Measurements from ENCODE around the gene HECW1.
"Not testable (repeated sequence)": the region's sequence is repeated elsewhere in the genome, so short reads cannot be mapped to it uniquely, and the experiment has no call there.

HECW1 gene

GRCh38 chr7:43570688-43571365 lies 458.4 kb downstream of the HECW1 start:
- DNase-seq = no peak
- no peaks in the 10 kb centered on the region for H3K27me3 ChIP-seq (replicated peaks)
- in situ Hi-C loops (cut with HindIII; ENCODE audit: low pct_ligation_motif_present, low sequenced_read_pairs) = no loop called here
- TF ChIP-seq CTCF (IDR thresholded peaks at IDR 0.05; ENCODE audit: low read depth, low read length, missing control alignments) = no peak
- no peaks in the 10 kb centered on the region for H3K36me3 ChIP-seq (replicated peaks)
- no peak overlapping the region for H3K4me3 ChIP-seq (ENCODE audit: low read depth, low read length)
- H3K27ac ChIP-seq = peak overlapping the region; percentile 98

GRCh38 chr7:43572516-43573049 lies 460.1 kb downstream of the HECW1 start:
- TF ChIP-seq CTCF (IDR thresholded peaks at IDR 0.05; ENCODE audit: low read depth, low read length, missing control alignments) = no peak
- peak; percentile 99 for DNase-seq
- peak overlapping the region; percentile 98 for H3K27ac ChIP-seq
- H3K27me3 ChIP-seq (replicated peaks) = no peaks in the 10 kb centered on the region
- no peaks in the 10 kb centered on the region for H3K36me3 ChIP-seq (replicated peaks)
- in situ Hi-C loops (cut with HindIII; ENCODE audit: low pct_ligation_motif_present, low sequenced_read_pairs) = no loop called here
- no peak overlapping the region for H3K4me3 ChIP-seq (ENCODE audit: low read depth, low read length)

GRCh38 chr7:43573832-43574231 lies 461.4 kb downstream of the HECW1 start:
- peak overlapping the region; percentile 98 for H3K27ac ChIP-seq

GRCh38 chr7:43575506-43575905 lies 463.1 kb downstream of the HECW1 start:
- no peak overlapping the region for H3K27ac ChIP-seq
- TF ChIP-seq CTCF (IDR thresholded peaks at IDR 0.05; ENCODE audit: low read depth, low read length, missing control alignments) = no peak
- H3K36me3 ChIP-seq (replicated peaks) = no peaks in the 10 kb centered on the region
- H3K4me3 ChIP-seq (ENCODE audit: low read depth, low read length) = no peak overlapping the region
- no peaks in the 10 kb centered on the region for H3K27me3 ChIP-seq (replicated peaks)
- in situ Hi-C loops (cut with HindIII; ENCODE audit: low pct_ligation_motif_present, low sequenced_read_pairs) = no loop called here
- DNase-seq = no peak

More at GRCh38 chr7:43573832-43574231, 461.4 kb downstream of the HECW1 start:
- H3K36me3 ChIP-seq (replicated peaks); H3K4me3 ChIP-seq (ENCODE audit: low read depth, low read length); DNase-seq; H3K27me3 ChIP-seq (replicated peaks); in situ Hi-C loops (cut with HindIII; ENCODE audit: low pct_ligation_motif_present, low sequenced_read_pairs): not testable (repeated sequence)

GRCh38 chr7:43576241-43576640 lies 463.8 kb downstream of the HECW1 start:
- Histone ChIP-seq H3K4me3 (ENCODE audit: low read depth, low read length) (no peak overlapping the region), H3K36me3 (replicated peaks) (no peaks in the 10 kb centered on the region), H3K27ac (no peak overlapping the region), H3K27me3 (replicated peaks) (no peaks in the 10 kb centered on the region)
- no peak for DNase-seq
- in situ Hi-C loops (cut with HindIII; ENCODE audit: low pct_ligation_motif_present, low sequenced_read_pairs) = no loop called here
- TF ChIP-seq CTCF (IDR thresholded peaks at IDR 0.05; ENCODE audit: low read depth, low read length, missing control alignments) = no peak

GRCh38 chr7:43577485-43577951 lies 465.1 kb downstream of the HECW1 start:
- Histone ChIP-seq H3K4me3 (ENCODE audit: low read depth, low read length) (no peak overlapping the region), H3K27me3 (replicated peaks) (no peaks in the 10 kb centered on the region), H3K27ac (peak overlapping the region; percentile 46), H3K36me3 (replicated peaks) (no peaks in the 10 kb centered on the region)
- peak; percentile 78 for DNase-seq
- no peak for TF ChIP-seq CTCF (IDR thresholded peaks at IDR 0.05; ENCODE audit: low read depth, low read length, missing control alignments)
- in situ Hi-C loops (cut with HindIII; ENCODE audit: low pct_ligation_motif_present, low sequenced_read_pairs) = no loop called here

Data from brain microvascular endothelial cell (primary cell).